Measurements from ENCODE around the gene DHRS1. TPM values are rescaled to one million over a fixed set of nuclear protein-coding genes. Genes with fewer than 3 reads are reported as not detected.

The DHRS1 gene
- total RNA-seq, 1 donor from 2014 or later = 32.5 TPM

- CTCF ChIA-PET = interaction anchor here (0.7 to 1.5 kb wide), 4 partner anchors 13 to 154 kb away, joined by 3 to 6 read pairs (median 4); partner anchors contain the start of genes CIDEB and TINF2
- Mint-ChIP-seq H3K36me3 (ENCODE audit: low read depth) (peaks cover 63% of the 10 kb centered on the region), H3K9me3 (no peaks in the 10 kb centered on the region), H3K4me3 (no peak overlapping the region), H3K27me3 (no peaks in the 10 kb centered on the region), H3K27ac (no peak overlapping the region), H3K4me1 (peaks cover 41% of the 10 kb centered on the region)
- POLR2A ChIA-PET = interaction anchor here (1.0 to 5.8 kb wide), 5 partner anchors 8 to 103 kb away, joined by 3 to 61 read pairs (median 5); partner anchors contain the start of genes IPO4 and TINF2
- no peak for TF ChIP-seq CTCF (IDR thresholded peaks at IDR 0.05)
- DNase-seq (no peak), ATAC-seq (ENCODE audit: low read depth) (no peak)
- intact Hi-C loops (cut with micrococcal nuclease) = no loop called here
Measured at GRCh38 chr14:24292118-24292807, 7.3 kb downstream of the DHRS1 start.

GRCh38 chr14:24291446-24292117, 8.0 kb downstream of the DHRS1 start:
- no peak for TF ChIP-seq CTCF (IDR thresholded peaks at IDR 0.05)
- H3K27me3 Mint-ChIP-seq = no peaks in the 10 kb centered on the region
- peaks cover 60% of the 10 kb centered on the region for H3K36me3 Mint-ChIP-seq (ENCODE audit: low read depth)
- intact Hi-C loops (cut with micrococcal nuclease) = no loop called here
- H3K27ac Mint-ChIP-seq = no peak overlapping the region
- ATAC-seq (ENCODE audit: low read depth) (no peak), DNase-seq (no peak)
- H3K4me3 Mint-ChIP-seq = no peak overlapping the region
- peaks cover 34% of the 10 kb centered on the region for H3K4me1 Mint-ChIP-seq
- no peaks in the 10 kb centered on the region for H3K9me3 Mint-ChIP-seq
- POLR2A ChIA-PET = interaction anchor here (1.0 to 5.8 kb wide), 5 partner anchors 9 to 49 kb away, joined by 3 to 61 read pairs (median 20); partner anchors contain the start of genes RABGGTA and TINF2
- CTCF ChIA-PET = interaction anchor here (0.7 to 1.5 kb wide), 4 partner anchors 12 to 153 kb away, joined by 3 to 6 read pairs (median 4); partner anchors contain the start of genes CIDEB and TINF2

GRCh38 chr14:24290746-24291145, 8.8 kb downstream of the DHRS1 start:
- ATAC-seq (ENCODE audit: low read depth) = no peak
- TF ChIP-seq CTCF (IDR thresholded peaks at IDR 0.05) = no peak
- ChIA-PET CTCF (interaction anchor here (1.1 to 2.3 kb wide), 6 partner anchors 8 to 182 kb away, joined by 3 to 17 read pairs (median 10); partner anchors contain the start of genes CIDEB, DHRS1, NOP9 and RABGGTA), POLR2A (interaction anchor here (1.0 to 5.8 kb wide), 8 partner anchors 11 to 155 kb away, joined by 3 to 61 read pairs (median 16); partner anchors contain the start of genes EMC9, MDP1, PSME1 and RABGGTA)
- H3K4me3 Mint-ChIP-seq = no peak overlapping the region
- H3K27me3 Mint-ChIP-seq = no peaks in the 10 kb centered on the region
- H3K9me3 Mint-ChIP-seq = no peaks in the 10 kb centered on the region
- H3K4me1 Mint-ChIP-seq = peaks cover 27% of the 10 kb centered on the region
- no peak overlapping the region for H3K27ac Mint-ChIP-seq
- intact Hi-C loops (cut with micrococcal nuclease) = no loop called here
- peaks cover 52% of the 10 kb centered on the region for H3K36me3 Mint-ChIP-seq (ENCODE audit: low read depth)
- DNase-seq = no peak

- ATAC-seq (ENCODE audit: low read depth) = peak; percentile 97
- no peaks in the 10 kb centered on the region for H3K27me3 Mint-ChIP-seq
- ChIA-PET POLR2A (interaction anchor here (0.6 to 5.8 kb wide), 15 partner anchors 10 to 195 kb away, joined by 3 to 61 read pairs (median 4); partner anchors contain the start of genes CIDEB, DCAF11, DHRS1 and EMC9), CTCF (interaction anchor here (0.8 to 2.3 kb wide), 9 partner anchors 9 to 181 kb away, joined by 3 to 17 read pairs (median 5); partner anchors contain the start of genes CIDEB, DHRS1, NOP9 and RABGGTA)
- TF ChIP-seq CTCF (IDR thresholded peaks at IDR 0.05) = no peak
- DNase-seq = no peak
- intact Hi-C loops (cut with micrococcal nuclease) = loop anchor here (1.0 kb wide), 2 partner anchors 10 to 18 kb away; partner anchors contain the start of gene RABGGTA
- H3K4me1 Mint-ChIP-seq = peaks cover 27% of the 10 kb centered on the region
- H3K9me3 Mint-ChIP-seq = no peaks in the 10 kb centered on the region
- H3K36me3 Mint-ChIP-seq (ENCODE audit: low read depth) = peaks cover 44% of the 10 kb centered on the region
- H3K4me3 Mint-ChIP-seq = peak overlapping the region; percentile 15
- peak overlapping the region; percentile 70 for H3K27ac Mint-ChIP-seq
Measured at GRCh38 chr14:24289649-24290280, 9.8 kb downstream of the DHRS1 start.

Measured in activated B cell treated with CpG ODN at 0.5 μM for 24 hours (primary cell).